Measurements from ENCODE around the gene RGS7. TPM values are rescaled to one million over a fixed set of nuclear protein-coding genes. Genes with fewer than 3 reads are reported as not detected.
"Not testable (repeated sequence)": the region's sequence is repeated elsewhere in the genome, so short reads cannot be mapped to it uniquely, and the experiment has no call there.

Gene RGS7
- total and polyA plus RNA-seq, 2 donors from 2014 or later: 3.6 TPM; not detected in 1

- FAIRE-seq (no peak), DNase-seq (no peak)
- Histone ChIP-seq H3K27me3 (ENCODE audit: control insufficient read depth, insufficient read depth, low read length) (no peaks in the 10 kb centered on the region), H3K9me3 (ENCODE audit: control insufficient read depth in 2 of 3, insufficient read depth in 1 of 3, low read length in 3 of 3) (no peaks in the 10 kb centered on the region), H3K4me3 (ENCODE audit: low read length in 3 of 3) (no peak overlapping the region), H3K27ac (ENCODE audit: low read depth in 2 of 2, low read length in 2 of 2) (no peak overlapping the region), H3K9ac (ENCODE audit: low read length in 3 of 3) (no peak overlapping the region), H3K36me3 (ENCODE audit: control insufficient read depth in 2 of 3, insufficient read depth in 3 of 3, low read length in 3 of 3) (no peaks in the 10 kb centered on the region), H3K4me1 (ENCODE audit: control insufficient read depth in 2 of 3, insufficient read depth in 2 of 3, low read depth in 1 of 3, low read length in 3 of 3) (no peaks in the 10 kb centered on the region)
- TF ChIP-seq, protein P1, sequence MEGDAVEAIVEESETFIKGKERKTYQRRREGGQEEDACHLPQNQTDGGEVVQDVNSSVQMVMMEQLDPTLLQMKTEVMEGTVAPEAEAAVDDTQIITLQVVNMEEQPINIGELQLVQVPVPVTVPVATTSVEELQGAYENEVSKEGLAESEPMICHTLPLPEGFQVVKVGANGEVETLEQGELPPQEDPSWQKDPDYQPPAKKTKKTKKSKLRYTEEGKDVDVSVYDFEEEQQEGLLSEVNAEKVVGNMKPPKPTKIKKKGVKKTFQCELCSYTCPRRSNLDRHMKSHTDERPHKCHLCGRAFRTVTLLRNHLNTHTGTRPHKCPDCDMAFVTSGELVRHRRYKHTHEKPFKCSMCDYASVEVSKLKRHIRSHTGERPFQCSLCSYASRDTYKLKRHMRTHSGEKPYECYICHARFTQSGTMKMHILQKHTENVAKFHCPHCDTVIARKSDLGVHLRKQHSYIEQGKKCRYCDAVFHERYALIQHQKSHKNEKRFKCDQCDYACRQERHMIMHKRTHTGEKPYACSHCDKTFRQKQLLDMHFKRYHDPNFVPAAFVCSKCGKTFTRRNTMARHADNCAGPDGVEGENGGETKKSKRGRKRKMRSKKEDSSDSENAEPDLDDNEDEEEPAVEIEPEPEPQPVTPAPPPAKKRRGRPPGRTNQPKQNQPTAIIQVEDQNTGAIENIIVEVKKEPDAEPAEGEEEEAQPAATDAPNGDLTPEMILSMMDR (IDR thresholded peaks at IDR 0.05; ENCODE audit: borderline replicate concordance, extremely low read depth, insufficient read depth): no peak
- intact Hi-C loops (cut with DNase I): no loop called here
Observed at GRCh38 chr1:241142493-241142892, 214.5 kb downstream of the RGS7 start.

- H3K36me3 ChIP-seq (ENCODE audit: control insufficient read depth in 2 of 3, insufficient read depth in 3 of 3, low read length in 3 of 3); H3K27ac ChIP-seq (ENCODE audit: low read depth in 2 of 2, low read length in 2 of 2); DNase-seq; H3K9ac ChIP-seq (ENCODE audit: low read length in 3 of 3); FAIRE-seq; H3K9me3 ChIP-seq (ENCODE audit: control insufficient read depth in 2 of 3, insufficient read depth in 1 of 3, low read length in 3 of 3); H3K4me1 ChIP-seq (ENCODE audit: control insufficient read depth in 2 of 3, insufficient read depth in 2 of 3, low read depth in 1 of 3, low read length in 3 of 3); H3K4me3 ChIP-seq (ENCODE audit: low read length in 3 of 3); H3K27me3 ChIP-seq (ENCODE audit: control insufficient read depth, insufficient read depth, low read length); intact Hi-C loops (cut with DNase I): not testable (repeated sequence)
Observed at GRCh38 chr1:241141646-241142045, 215.4 kb downstream of the RGS7 start.

DNA sequence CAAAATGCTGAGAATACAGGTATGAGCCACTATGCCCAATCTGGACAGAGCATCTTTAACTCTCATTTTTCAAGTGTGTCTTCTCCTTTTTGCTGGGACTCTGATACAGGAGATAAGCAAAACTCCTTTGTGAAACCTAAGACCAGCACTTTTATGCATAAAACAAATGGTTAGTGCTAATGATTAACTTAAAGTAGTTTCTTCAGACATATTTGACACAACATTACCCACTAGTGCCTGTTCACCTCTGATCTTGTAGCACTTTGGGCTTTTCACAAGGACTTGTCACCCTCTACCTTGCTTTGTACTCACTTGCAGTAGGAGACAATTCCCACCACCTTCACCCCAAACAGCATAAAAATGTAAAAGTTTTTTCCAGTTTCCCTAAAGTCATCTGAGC, 216.3 kb downstream of the RGS7 start:
- H3K4me3 ChIP-seq (ENCODE audit: low read length in 3 of 3): no peak overlapping the region
- H3K36me3 ChIP-seq (ENCODE audit: control insufficient read depth in 2 of 3, insufficient read depth in 3 of 3, low read length in 3 of 3): no peaks in the 10 kb centered on the region
- H3K27ac ChIP-seq (ENCODE audit: low read depth in 2 of 2, low read length in 2 of 2): no peak overlapping the region
- H3K27me3 ChIP-seq (ENCODE audit: control insufficient read depth, insufficient read depth, low read length): no peaks in the 10 kb centered on the region
- TF ChIP-seq, protein P1 (IDR thresholded peaks at IDR 0.05; ENCODE audit: borderline replicate concordance, extremely low read depth, insufficient read depth): no peak
- no peaks in the 10 kb centered on the region for H3K9me3 ChIP-seq (ENCODE audit: control insufficient read depth in 2 of 3, insufficient read depth in 1 of 3, low read length in 3 of 3)
- DNase-seq (no peak), FAIRE-seq (no peak)
- intact Hi-C loops (cut with DNase I): no loop called here
- H3K4me1 ChIP-seq (ENCODE audit: control insufficient read depth in 2 of 3, insufficient read depth in 2 of 3, low read depth in 1 of 3, low read length in 3 of 3): no peaks in the 10 kb centered on the region
- no peak overlapping the region for H3K9ac ChIP-seq (ENCODE audit: low read length in 3 of 3)

DNA sequence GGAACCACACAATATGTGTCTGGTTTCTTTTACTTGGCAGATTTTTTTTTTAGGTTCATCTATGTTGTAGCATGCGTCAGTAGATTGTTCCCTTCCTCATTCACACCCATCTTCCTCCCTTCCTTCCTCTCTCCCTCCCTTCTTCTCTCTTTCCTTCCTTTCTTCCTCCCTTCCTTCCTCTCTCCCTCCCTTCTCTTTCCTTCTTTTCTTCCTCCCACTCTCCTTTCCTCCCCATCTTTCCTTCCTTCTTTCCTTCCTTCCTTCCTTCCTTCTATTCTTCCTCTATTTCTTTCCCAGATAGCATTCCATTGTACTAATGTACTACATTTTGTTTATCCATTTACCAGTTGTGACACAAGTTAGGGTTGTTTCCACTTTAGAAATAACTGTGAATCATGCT, 218.0 kb downstream of the RGS7 start:
- H3K27ac ChIP-seq (ENCODE audit: low read depth in 2 of 2, low read length in 2 of 2): no peak overlapping the region
- TF ChIP-seq, protein P1 (IDR thresholded peaks at IDR 0.05; ENCODE audit: borderline replicate concordance, extremely low read depth, insufficient read depth): no peak
- H3K9ac ChIP-seq (ENCODE audit: low read length in 3 of 3): no peak overlapping the region
- no peak for DNase-seq
- no peak for FAIRE-seq
- H3K4me3 ChIP-seq (ENCODE audit: low read length in 3 of 3): no peak overlapping the region
- no peaks in the 10 kb centered on the region for H3K36me3 ChIP-seq (ENCODE audit: control insufficient read depth in 2 of 3, insufficient read depth in 3 of 3, low read length in 3 of 3)
- intact Hi-C loops (cut with DNase I): no loop called here
- no peaks in the 10 kb centered on the region for H3K9me3 ChIP-seq (ENCODE audit: control insufficient read depth in 2 of 3, insufficient read depth in 1 of 3, low read length in 3 of 3)
- H3K27me3 ChIP-seq (ENCODE audit: control insufficient read depth, insufficient read depth, low read length): no peaks in the 10 kb centered on the region
- H3K4me1 ChIP-seq (ENCODE audit: control insufficient read depth in 2 of 3, insufficient read depth in 2 of 3, low read depth in 1 of 3, low read length in 3 of 3): no peaks in the 10 kb centered on the region
